ENCODE results near the gene FEM1B. TPM values are rescaled to one million over a fixed set of nuclear protein-coding genes. Genes with fewer than 3 reads are reported as not detected.

The FEM1B gene
- total and polyA plus RNA-seq, 7 donors, result 11.4 to 64.2 (median 54.7) TPM

- Histone ChIP-seq H3K9me3 (peaks cover 0 to 3% (median 1%) of the 10 kb centered on the region in 4 donors), H3K36me3 (no peaks in the 10 kb centered on the region), H3K27ac (no peak overlapping the region), H3K4me1 (no peaks in the 10 kb centered on the region), H3K27me3 (no peaks in the 10 kb centered on the region), H3K4me3 (no peak overlapping the region)
- DNase-seq, result no peak
- WGBS, 2 donors, result 94 to 100% methylated on average over 1 of the region's 1 CpG
- TF ChIP-seq POLR2AphosphoS5 (IDR thresholded peaks at IDR 0.05) (no peak), EP300 (IDR thresholded peaks at IDR 0.05) (no peak), CTCF (IDR thresholded peaks at IDR 0.05) (no peak), POLR2A (IDR thresholded peaks at IDR 0.05) (no peak)
- intact Hi-C loops (cut with DNase I), result no loop called here
Measured at GRCh38 chr15:68244235-68244634, 33.3 kb upstream of the FEM1B start.

DNA sequence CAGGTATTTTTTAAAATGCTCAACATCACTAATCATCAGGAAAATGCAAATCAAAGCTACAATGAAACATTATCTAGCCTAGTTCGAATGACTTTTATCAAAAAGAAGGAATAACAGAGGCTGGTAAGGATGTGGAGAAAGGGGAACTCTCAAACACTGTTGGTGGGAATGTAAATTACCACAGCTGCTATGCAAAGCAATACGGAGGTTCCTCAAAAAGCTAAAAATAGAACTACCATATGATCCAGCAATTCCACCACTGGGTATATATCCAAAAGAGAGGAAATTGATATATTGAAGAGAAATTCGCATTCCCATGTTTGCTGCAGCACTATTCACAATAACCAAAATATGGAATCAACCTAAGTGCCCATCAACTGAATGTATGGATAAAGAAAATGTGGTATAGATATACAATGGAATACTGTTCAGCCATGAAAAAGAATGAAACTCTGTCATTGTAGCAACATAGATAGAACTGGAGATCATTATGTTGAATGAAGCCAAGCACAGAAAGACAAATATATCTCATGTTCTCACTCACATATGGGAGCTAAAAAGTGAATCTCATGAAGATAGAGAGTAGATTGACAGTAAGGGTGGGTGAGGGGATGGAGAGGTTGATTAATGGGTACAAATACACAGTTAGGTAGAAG is 28.4 kb upstream of the FEM1B start:
- peaks cover 0 to 3% (median 0%) of the 10 kb centered on the region in 4 donors for H3K4me1 ChIP-seq
- no peaks in the 10 kb centered on the region for H3K36me3 ChIP-seq
- intact Hi-C loops (cut with DNase I), result no loop called here
- 52 to 79% methylated on average over 3 of the region's 3 CpGs for WGBS, 2 donors
- H3K27ac ChIP-seq, result no peak overlapping the region
- H3K27me3 ChIP-seq, result no peaks in the 10 kb centered on the region
- H3K9me3 ChIP-seq, result peaks cover 0 to 1% (median 0%) of the 10 kb centered on the region in 4 donors
- TF ChIP-seq CTCF (IDR thresholded peaks at IDR 0.05), result no peak
- TF ChIP-seq POLR2AphosphoS5 (IDR thresholded peaks at IDR 0.05), result no peak
- no peak for TF ChIP-seq EP300 (IDR thresholded peaks at IDR 0.05)
- no peak for TF ChIP-seq POLR2A (IDR thresholded peaks at IDR 0.05)
- H3K4me3 ChIP-seq, result no peak overlapping the region
- no peak for DNase-seq

DNA sequence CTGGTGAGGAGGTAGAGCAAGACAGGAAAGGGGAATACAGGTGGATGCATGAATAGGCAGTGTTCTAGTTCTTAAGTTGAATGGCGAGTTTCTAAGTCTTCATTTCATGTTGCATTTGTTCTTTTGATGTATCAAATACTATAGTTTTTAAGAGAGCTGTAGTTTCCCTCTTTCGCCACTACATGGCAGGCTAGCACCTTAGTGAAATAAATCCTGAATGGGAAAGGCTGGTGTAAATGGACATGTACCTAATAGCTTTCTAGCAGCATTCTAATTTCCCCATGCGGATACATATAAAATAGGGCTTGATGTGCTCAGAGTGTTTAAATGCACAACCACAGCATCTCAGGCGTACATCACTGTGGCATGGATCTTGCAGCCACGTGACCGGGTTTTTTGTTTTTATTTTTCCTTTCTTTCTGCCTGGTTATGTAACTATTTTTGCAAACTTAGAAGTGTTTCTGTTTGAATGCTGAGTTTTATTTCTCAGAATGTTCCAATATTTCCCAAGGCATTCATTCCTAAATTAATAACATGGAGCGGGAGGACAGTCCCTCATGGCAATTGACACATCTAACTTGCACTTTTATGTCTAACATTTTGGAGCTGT is 24.5 kb upstream of the FEM1B start:
- no peak overlapping the region for H3K27ac ChIP-seq
- intact Hi-C loops (cut with DNase I), result loop anchor here (1.0 to 10.0 kb wide), 2 partner anchors 53 to 422 kb away; no protein-coding TSS in a partner anchor

DNA sequence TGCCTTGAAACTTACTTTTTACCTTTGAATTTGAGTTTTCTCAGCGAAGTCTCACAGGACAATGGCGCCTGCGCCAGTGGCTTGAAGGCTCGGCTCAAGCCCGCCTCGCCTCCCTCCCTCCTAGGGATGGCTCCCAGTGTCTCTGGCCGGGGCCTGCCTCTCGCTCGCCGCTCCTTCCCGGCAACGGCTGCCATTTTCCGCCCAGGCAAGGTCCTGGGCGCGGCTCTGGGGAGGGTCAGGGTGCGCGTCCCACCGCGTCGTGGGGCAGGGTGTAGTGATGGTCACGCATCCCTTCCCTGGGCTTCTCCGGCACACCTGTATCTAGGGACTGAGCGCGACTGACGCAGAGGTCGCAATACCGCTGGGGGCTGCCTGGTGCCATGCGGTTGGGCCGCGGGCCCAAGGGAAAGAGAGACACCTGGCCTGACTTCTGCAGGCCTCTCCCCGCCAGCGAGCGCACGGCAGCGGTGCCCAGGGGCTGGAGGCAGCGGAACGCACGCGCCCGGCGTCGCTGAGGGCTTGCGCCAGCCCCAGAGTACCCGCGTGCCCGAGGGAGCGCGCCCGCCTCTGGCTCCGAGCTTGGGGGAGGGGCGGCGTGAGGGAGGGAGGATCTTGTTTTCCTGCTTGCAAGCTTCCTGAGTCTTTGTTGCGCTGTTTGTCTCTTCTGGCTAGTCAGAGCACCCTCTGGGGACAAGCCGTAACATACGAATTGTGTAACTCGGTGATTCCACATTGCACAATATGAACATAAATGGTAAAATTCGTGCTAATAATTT is 20.7 kb upstream of the FEM1B start:
- no peaks in the 10 kb centered on the region for H3K27me3 ChIP-seq
- H3K27ac ChIP-seq, result peak overlapping the region; percentile 85 to 92 (median 88)
- intact Hi-C loops (cut with DNase I), result loop anchor here (2.0 to 10.0 kb wide), 2 partner anchors 20 to 418 kb away; partner anchors contain the start of gene FEM1B
- peaks cover 0 to 18% (median 14%) of the 10 kb centered on the region in 4 donors for H3K4me1 ChIP-seq
- TF ChIP-seq POLR2A (IDR thresholded peaks at IDR 0.05) (peak; percentile 69 to 78), CTCF (IDR thresholded peaks at IDR 0.05) (no peak), EP300 (IDR thresholded peaks at IDR 0.05) (peak in 1 of 4 donors; percentile 47), POLR2AphosphoS5 (IDR thresholded peaks at IDR 0.05) (peak; percentile 82 to 94 (median 88))
- H3K36me3 ChIP-seq, result no peaks in the 10 kb centered on the region
- peak overlapping the region; percentile 37 to 74 (median 60) for H3K4me3 ChIP-seq
- WGBS, 2 donors, result 6 to 9% methylated on average over 57 of the region's 57 CpGs
- peak; percentile 95 for DNase-seq
- H3K9me3 ChIP-seq, result no peaks in the 10 kb centered on the region

More for the DNA sequence above, 24.5 kb upstream of the FEM1B start:
- Histone ChIP-seq H3K4me3 (no peak overlapping the region), H3K36me3 (no peaks in the 10 kb centered on the region), H3K27me3 (no peaks in the 10 kb centered on the region), H3K4me1 (peaks cover 0 to 18% (median 14%) of the 10 kb centered on the region in 4 donors), H3K9me3 (no peaks in the 10 kb centered on the region)
- DNase-seq, result no peak
- TF ChIP-seq CTCF (IDR thresholded peaks at IDR 0.05) (peak; percentile 69 to 86 (median 80)), POLR2AphosphoS5 (IDR thresholded peaks at IDR 0.05) (no peak), POLR2A (IDR thresholded peaks at IDR 0.05) (no peak)
- 34 to 41% methylated on average over 7 of the region's 7 CpGs for WGBS, 2 donors

Measured in sigmoid colon (tissue), 7 donors.